Breast epithelium (tissue), 4 donors: ENCODE data around the gene CAMK2D. TPM values are rescaled to one million over a fixed set of nuclear protein-coding genes. Genes with fewer than 3 reads are reported as not detected.

Experiments
- DNase-seq, 2 donors: peaks; one replicate each; pipeline ENCODE4 v3.0.0-alpha.2; 2019; ENCODE audit warnings: low spot score in 2 of 2
- H3K27ac ChIP-seq, 2 donors: fragments of 200-600 bp; sonication (generic) in 1 of 2; one replicate each; pipeline ENCODE4 v1.5.1; 2016 to 2019; ENCODE audit warnings: mild to moderate bottlenecking in 1 of 2
- H3K27me3 ChIP-seq, 2 donors: fragments of 200-600 bp; sonication (generic) in 1 of 2; one replicate each; pipeline versions ENCODE4 v1.5.1 to v1.6.0; 2017 to 2019; ENCODE audit warnings: control low read depth in 1 of 2, mild to moderate bottlenecking in 1 of 2
- H3K36me3 ChIP-seq: fragments of 200-600 bp; one replicate; pipeline ENCODE4 v1.5.1; 2019
- H3K4me1 ChIP-seq, 2 donors: fragments of 200-600 bp; sonication (generic); one replicate each; pipeline ENCODE4 v1.5.1; 2016 to 2019; ENCODE audit warnings: control low read depth in 1 of 2
- H3K4me3 ChIP-seq, 3 donors: fragments of 200-600 bp; sonication (generic); 1 replicate in 2 of 3; 2 replicates in 1 of 3; pipeline ENCODE4 v1.5.1; 2016 to 2019; ENCODE audit warnings: mild to moderate bottlenecking in 3 of 3, moderate library complexity in 2 of 3
- H3K9me3 ChIP-seq, 2 donors: fragments of 200-600 bp; sonication (generic) in 1 of 2; one replicate each; pipeline ENCODE4 v1.5.1; 2016 to 2019; ENCODE audit warnings: control low read depth in 1 of 2
- CTCF ChIP-seq, 3 donors: fragments of 450-650 bp; IDR thresholded peaks; one replicate each; pipeline ENCODE4 v1.5.1; 2016 to 2017; ENCODE audit warnings: antibody characterized with exemption in 3 of 3, mild to moderate bottlenecking in 3 of 3, moderate library complexity in 3 of 3
- POLR2A ChIP-seq: fragments of 450-650 bp; IDR thresholded peaks from one replicate; pipeline ENCODE4 v1.6.1; 2016; ENCODE audit warnings: antibody characterized with exemption, mild to moderate bottlenecking, moderate library complexity
- POLR2AphosphoS5 ChIP-seq, 3 donors: sonication (generic); formaldehyde crosslinking; IDR thresholded peaks; one replicate each; pipeline ENCODE4 v1.6.1; 2017; ENCODE audit warnings: antibody characterized with exemption in 3 of 3
- intact Hi-C: fragments of 100-400 bp; cut with DNase I; formaldehyde crosslinking; loops from one replicate; pipeline ENCODE4 v1.15.1; 2023; ENCODE audit warnings: low total_unique reads
- total RNA-seq, 3 donors: library from RNA; depleted of rRNA; stranded (reverse); fragments of >200 nt; gene quantifications; one replicate each; pipeline ENCODE4 v1.1.0, GENCODE V29; 2016

The CAMK2D gene
- total RNA-seq, 3 donors from 2014 or later, result 47.7 to 62.1 (median 57.7) TPM

GRCh38 chr4:113634081-113634969 is 127.2 kb downstream of the CAMK2D start:
- intact Hi-C loops, result no loop called here
- H3K27ac ChIP-seq, result no peak overlapping the region

GRCh38 chr4:113633467-113633866 is 128.1 kb downstream of the CAMK2D start:
- intact Hi-C loops, result no loop called here
- Histone ChIP-seq H3K36me3 (no peaks in the 10 kb centered on the region), H3K9me3 (no peaks in the 10 kb centered on the region), H3K4me1 (peaks cover 0 to 4% of the 10 kb centered on the region in 2 donors), H3K27me3 (no peaks in the 10 kb centered on the region), H3K27ac (no peak overlapping the region), H3K4me3 (no peak overlapping the region)
- no peak for DNase-seq
- TF ChIP-seq POLR2A, result no peak

More at GRCh38 chr4:113634081-113634969, 127.2 kb downstream of the CAMK2D start:
- no peak for DNase-seq
- Histone ChIP-seq H3K27me3 (no peaks in the 10 kb centered on the region), H3K4me3 (no peak overlapping the region), H3K9me3 (no peaks in the 10 kb centered on the region), H3K36me3 (no peaks in the 10 kb centered on the region), H3K4me1 (peaks cover 0 to 4% of the 10 kb centered on the region in 2 donors)
- TF ChIP-seq POLR2A (no peak), CTCF (IDR thresholded peaks at IDR 0.05) (no peak), POLR2AphosphoS5 (IDR thresholded peaks at IDR 0.05) (no peak)

GRCh38 chr4:113628711-113629110 is 132.8 kb downstream of the CAMK2D start:
- Histone ChIP-seq H3K27ac (no peak overlapping the region), H3K9me3 (no peaks in the 10 kb centered on the region), H3K36me3 (no peaks in the 10 kb centered on the region), H3K27me3 (no peaks in the 10 kb centered on the region), H3K4me3 (no peak overlapping the region), H3K4me1 (no peaks in the 10 kb centered on the region)
- no peak for TF ChIP-seq CTCF (IDR thresholded peaks at IDR 0.05)
- no peak for DNase-seq
- intact Hi-C loops, result no loop called here

- Histone ChIP-seq H3K27ac (no peak overlapping the region), H3K36me3 (no peaks in the 10 kb centered on the region), H3K4me3 (no peak overlapping the region), H3K27me3 (no peaks in the 10 kb centered on the region), H3K9me3 (no peaks in the 10 kb centered on the region), H3K4me1 (no peaks in the 10 kb centered on the region)
- TF ChIP-seq POLR2AphosphoS5 (IDR thresholded peaks at IDR 0.05) (no peak), CTCF (IDR thresholded peaks at IDR 0.05) (no peak), POLR2A (no peak)
- DNase-seq, result no peak
- intact Hi-C loops, result no loop called here
Observed at GRCh38 chr4:113627321-113627720, 134.2 kb downstream of the CAMK2D start.

- H3K9me3 ChIP-seq, result no peaks in the 10 kb centered on the region
- no peaks in the 10 kb centered on the region for H3K4me1 ChIP-seq
- no peaks in the 10 kb centered on the region for H3K27me3 ChIP-seq
- H3K36me3 ChIP-seq, result no peaks in the 10 kb centered on the region
- no peak overlapping the region for H3K27ac ChIP-seq
- H3K4me3 ChIP-seq, result no peak overlapping the region
- intact Hi-C loops, result no loop called here
- no peak for DNase-seq
- no peak for TF ChIP-seq CTCF (IDR thresholded peaks at IDR 0.05)
- TF ChIP-seq POLR2A, result no peak
- no peak for TF ChIP-seq POLR2AphosphoS5 (IDR thresholded peaks at IDR 0.05)
Observed at GRCh38 chr4:113625902-113626301, 135.6 kb downstream of the CAMK2D start.
